Measurements from ENCODE around the gene AKAP11. TPM values are rescaled to one million over a fixed set of nuclear protein-coding genes. Genes with fewer than 3 reads are reported as not detected.

AKAP11 gene
- total RNA-seq, 4 donors from 2014 or later, result 15.0 to 34.6 (median 26.5) TPM

DNA sequence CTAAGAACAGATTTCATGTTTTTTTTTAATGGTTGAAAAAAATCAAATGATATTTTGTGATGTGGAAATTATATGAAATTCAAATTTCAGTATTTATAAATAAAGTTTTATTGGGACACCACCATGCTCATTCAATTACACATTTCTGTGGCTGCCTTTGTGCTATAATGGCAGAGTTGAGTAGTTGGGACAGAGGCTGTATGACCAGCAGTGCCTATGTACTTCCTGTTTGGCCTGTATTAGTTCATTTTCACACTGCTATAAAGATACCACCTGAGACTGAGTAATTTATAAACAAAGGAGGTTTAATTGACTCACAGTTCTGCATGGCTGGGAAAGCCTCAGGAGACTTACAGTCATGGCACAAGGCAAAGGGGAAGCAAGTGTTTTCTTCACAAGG, 33.6 kb downstream of the AKAP11 start:
- no peaks in the 10 kb centered on the region for H3K9me3 ChIP-seq
- no peaks in the 10 kb centered on the region for H3K4me1 ChIP-seq
- intact Hi-C loops (cut with DNase I; ENCODE audit: low total_unique reads), result no loop called here
- DNase-seq, result no peak
- TF ChIP-seq, protein P1, sequence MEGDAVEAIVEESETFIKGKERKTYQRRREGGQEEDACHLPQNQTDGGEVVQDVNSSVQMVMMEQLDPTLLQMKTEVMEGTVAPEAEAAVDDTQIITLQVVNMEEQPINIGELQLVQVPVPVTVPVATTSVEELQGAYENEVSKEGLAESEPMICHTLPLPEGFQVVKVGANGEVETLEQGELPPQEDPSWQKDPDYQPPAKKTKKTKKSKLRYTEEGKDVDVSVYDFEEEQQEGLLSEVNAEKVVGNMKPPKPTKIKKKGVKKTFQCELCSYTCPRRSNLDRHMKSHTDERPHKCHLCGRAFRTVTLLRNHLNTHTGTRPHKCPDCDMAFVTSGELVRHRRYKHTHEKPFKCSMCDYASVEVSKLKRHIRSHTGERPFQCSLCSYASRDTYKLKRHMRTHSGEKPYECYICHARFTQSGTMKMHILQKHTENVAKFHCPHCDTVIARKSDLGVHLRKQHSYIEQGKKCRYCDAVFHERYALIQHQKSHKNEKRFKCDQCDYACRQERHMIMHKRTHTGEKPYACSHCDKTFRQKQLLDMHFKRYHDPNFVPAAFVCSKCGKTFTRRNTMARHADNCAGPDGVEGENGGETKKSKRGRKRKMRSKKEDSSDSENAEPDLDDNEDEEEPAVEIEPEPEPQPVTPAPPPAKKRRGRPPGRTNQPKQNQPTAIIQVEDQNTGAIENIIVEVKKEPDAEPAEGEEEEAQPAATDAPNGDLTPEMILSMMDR (IDR thresholded peaks at IDR 0.05), result no peak
- TF ChIP-seq EP300 (IDR thresholded peaks at IDR 0.05; ENCODE audit: low read depth) (no peak), POLR2A (IDR thresholded peaks at IDR 0.05) (no peak), POLR2AphosphoS5 (IDR thresholded peaks at IDR 0.05) (no peak)
- peaks cover 0 to 41% (median 12%) of the 10 kb centered on the region in 4 donors for H3K36me3 ChIP-seq
- no peak overlapping the region for H3K4me3 ChIP-seq
- in situ Hi-C loops (cut with MboI; ENCODE audit: low pct_ligation_motif_present in 1 of 4, low pct_unique_long_range_greater_than_20kb in 1 of 4, low sequenced_read_pairs in 3 of 4), result no loop called here
- no peak overlapping the region for H3K27ac ChIP-seq
- H3K27me3 ChIP-seq, result no peaks in the 10 kb centered on the region

DNA sequence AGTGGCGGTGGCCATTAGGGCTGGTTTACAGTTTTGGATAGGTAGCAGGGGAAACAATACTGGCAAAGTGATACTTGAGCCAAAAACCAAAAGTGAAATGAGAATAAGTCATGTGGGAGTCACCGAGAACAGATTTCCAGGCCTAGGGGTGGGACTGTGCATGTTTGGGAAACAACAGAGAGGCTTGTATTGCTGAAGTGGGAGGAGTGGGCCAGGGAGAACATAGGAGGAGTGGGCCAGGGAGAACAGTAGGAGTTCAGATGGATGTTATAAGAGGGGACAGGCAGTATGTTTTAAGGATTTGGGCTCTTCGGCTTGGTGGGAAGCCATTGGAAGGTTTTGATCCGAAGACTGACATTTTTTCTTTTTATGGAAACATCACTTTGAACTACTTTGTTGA, 35.5 kb downstream of the AKAP11 start:
- H3K9me3 ChIP-seq, result no peaks in the 10 kb centered on the region
- no peak for DNase-seq
- no peaks in the 10 kb centered on the region for H3K27me3 ChIP-seq
- H3K36me3 ChIP-seq, result peaks cover 0 to 24% (median 10%) of the 10 kb centered on the region in 4 donors
- H3K4me1 ChIP-seq, result no peaks in the 10 kb centered on the region
- TF ChIP-seq EP300 (IDR thresholded peaks at IDR 0.05; ENCODE audit: low read depth) (no peak), POLR2A (IDR thresholded peaks at IDR 0.05) (no peak), POLR2AphosphoS5 (IDR thresholded peaks at IDR 0.05) (no peak)
- TF ChIP-seq, protein P1 (IDR thresholded peaks at IDR 0.05), result no peak
- intact Hi-C loops (cut with DNase I; ENCODE audit: low total_unique reads), result no loop called here
- in situ Hi-C loops (cut with MboI; ENCODE audit: low pct_ligation_motif_present in 1 of 4, low pct_unique_long_range_greater_than_20kb in 1 of 4, low sequenced_read_pairs in 3 of 4), result no loop called here
- WGBS, 2 donors (ENCODE audit: low coverage in 1 of 2), result 68 to 100% methylated on average over 3 to 4 of the region's 4 CpGs
- no peak overlapping the region for H3K27ac ChIP-seq
- H3K4me3 ChIP-seq, result no peak overlapping the region

DNA sequence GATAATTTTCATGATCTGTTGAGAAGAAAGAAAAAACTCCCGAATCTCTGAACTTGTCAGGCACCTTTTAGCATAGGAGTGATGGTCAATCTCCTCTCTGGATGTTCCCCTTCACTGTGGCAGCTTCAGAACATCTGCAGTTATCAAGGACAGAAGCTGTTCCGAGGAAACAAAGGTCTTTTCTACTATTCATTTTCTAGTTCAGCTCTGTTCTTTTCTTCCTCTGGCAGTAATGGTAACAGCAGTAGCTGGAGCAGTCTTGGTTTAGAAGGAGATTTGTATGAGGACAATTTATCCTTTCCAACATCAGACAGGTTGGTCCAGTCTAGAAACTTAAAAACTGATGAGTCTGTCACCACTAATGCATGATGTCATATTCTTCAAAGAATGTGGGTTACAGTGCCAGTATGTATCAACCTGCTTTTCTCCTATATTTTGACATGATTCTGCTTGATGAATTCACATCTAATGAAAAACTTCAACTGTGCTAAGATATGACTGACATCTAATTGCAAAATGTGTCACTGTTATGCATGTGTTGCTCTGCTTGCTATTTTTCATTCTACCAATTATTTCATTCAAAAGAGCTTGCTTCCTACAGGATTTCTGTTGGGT, 41.0 kb downstream of the AKAP11 start:
- intact Hi-C loops (cut with DNase I; ENCODE audit: low total_unique reads), result no loop called here
- in situ Hi-C loops (cut with MboI; ENCODE audit: low pct_ligation_motif_present in 1 of 4, low pct_unique_long_range_greater_than_20kb in 1 of 4, low sequenced_read_pairs in 3 of 4), result no loop called here
- Histone ChIP-seq H3K27me3 (no peaks in the 10 kb centered on the region), H3K9me3 (no peaks in the 10 kb centered on the region), H3K27ac (no peak overlapping the region), H3K4me1 (peaks cover 0 to 2% (median 0%) of the 10 kb centered on the region in 4 donors), H3K4me3 (no peak overlapping the region), H3K36me3 (peaks cover 0 to 20% (median 8%) of the 10 kb centered on the region in 4 donors)
- TF ChIP-seq EP300 (IDR thresholded peaks at IDR 0.05; ENCODE audit: low read depth) (no peak), POLR2A (IDR thresholded peaks at IDR 0.05) (no peak)
- WGBS, 2 donors (ENCODE audit: low coverage in 1 of 2), result 90 to 93% methylated on average over 2 of the region's 2 CpGs
- no peak for DNase-seq

DNA sequence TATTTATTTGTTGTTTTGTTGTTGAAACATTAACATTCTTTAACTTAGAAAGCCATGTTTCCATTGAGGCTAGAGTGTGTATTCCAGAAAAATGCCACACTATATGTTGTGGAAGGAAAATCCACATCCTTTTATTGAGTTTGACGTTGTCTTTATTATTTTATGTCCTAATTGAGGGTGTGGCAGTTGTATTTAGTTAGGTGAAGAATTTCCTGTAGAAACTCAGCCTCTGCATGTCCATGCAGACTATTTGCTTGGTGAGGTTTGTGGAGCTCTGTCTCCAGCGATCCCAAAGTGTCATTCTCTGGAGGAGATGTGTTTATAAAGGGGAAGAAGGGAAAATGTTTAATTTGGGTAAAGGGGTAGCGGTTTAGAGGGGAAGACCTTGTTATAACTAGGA, 46.6 kb downstream of the AKAP11 start:
- no peak for DNase-seq
- H3K36me3 ChIP-seq, result peaks cover 0 to 4% (median 0%) of the 10 kb centered on the region in 4 donors
- no peak overlapping the region for H3K4me3 ChIP-seq
- 17 to 45% methylated on average over 3 of the region's 3 CpGs for WGBS, 2 donors (ENCODE audit: low coverage in 1 of 2)
- intact Hi-C loops (cut with DNase I; ENCODE audit: low total_unique reads), result no loop called here
- peak overlapping the region; percentile 10 to 58 (median 50) for H3K27ac ChIP-seq
- peaks cover 0 to 30% (median 11%) of the 10 kb centered on the region in 4 donors for H3K4me1 ChIP-seq
- TF ChIP-seq POLR2AphosphoS5 (IDR thresholded peaks at IDR 0.05) (no peak), EP300 (IDR thresholded peaks at IDR 0.05; ENCODE audit: low read depth) (no peak), POLR2A (IDR thresholded peaks at IDR 0.05) (no peak)
- TF ChIP-seq, protein P1 (IDR thresholded peaks at IDR 0.05), result no peak
- no peaks in the 10 kb centered on the region for H3K27me3 ChIP-seq
- in situ Hi-C loops (cut with MboI; ENCODE audit: low pct_ligation_motif_present in 1 of 4, low pct_unique_long_range_greater_than_20kb in 1 of 4, low sequenced_read_pairs in 3 of 4), result no loop called here
- H3K9me3 ChIP-seq, result no peaks in the 10 kb centered on the region

DNA sequence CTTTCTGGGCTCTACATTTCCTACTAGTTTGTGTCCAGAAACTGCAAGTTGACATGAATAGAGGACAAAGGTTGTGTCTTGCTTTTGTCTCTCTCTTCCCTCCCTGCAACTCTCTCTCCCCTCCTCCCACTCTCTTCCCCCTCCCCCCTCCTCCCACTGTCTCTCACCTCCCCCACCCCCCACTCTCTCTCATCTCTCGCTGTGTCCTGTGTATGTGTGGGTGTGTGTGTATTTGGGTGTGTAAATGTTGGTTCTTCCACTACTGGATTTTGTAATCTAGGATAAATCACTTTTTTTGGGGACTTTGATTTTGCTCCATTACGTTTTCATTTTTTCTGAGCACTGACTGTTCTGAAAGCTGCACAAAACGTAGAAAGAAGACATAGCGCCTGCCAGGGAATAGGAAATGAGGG, 48.4 kb downstream of the AKAP11 start:
- H3K4me1 ChIP-seq, result peaks cover 0 to 30% (median 12%) of the 10 kb centered on the region in 4 donors
- peaks cover 0 to 4% (median 0%) of the 10 kb centered on the region in 4 donors for H3K36me3 ChIP-seq
- H3K27ac ChIP-seq, result no peak overlapping the region
- in situ Hi-C loops (cut with MboI; ENCODE audit: low pct_ligation_motif_present in 1 of 4, low pct_unique_long_range_greater_than_20kb in 1 of 4, low sequenced_read_pairs in 3 of 4) (no loop called here), intact Hi-C loops (cut with DNase I; ENCODE audit: low total_unique reads) (no loop called here)
- H3K4me3 ChIP-seq, result no peak overlapping the region
- H3K9me3 ChIP-seq, result no peaks in the 10 kb centered on the region
- WGBS, 2 donors (ENCODE audit: low coverage in 1 of 2), result 70 to 75% methylated on average over 3 to 4 of the region's 4 CpGs
- H3K27me3 ChIP-seq, result no peaks in the 10 kb centered on the region
- no peak for DNase-seq
- TF ChIP-seq POLR2A (IDR thresholded peaks at IDR 0.05), result no peak
- TF ChIP-seq, protein P1 (IDR thresholded peaks at IDR 0.05), result no peak
- TF ChIP-seq POLR2AphosphoS5 (IDR thresholded peaks at IDR 0.05), result no peak

Measured in transverse colon (tissue), 4 donors.